Activated CD8-positive, alpha-beta memory T cell treated with anti-CD3 and anti-CD28 coated beads, Interleukin-2, amount 50 U/mL, for 1 hour (primary cell): ENCODE measurements around the gene CFAP410.
"Not testable (repeated sequence)": the region's sequence is repeated elsewhere in the genome, so short reads cannot be mapped to it uniquely, and the experiment has no call there.

Experiments used
- DNase-seq: peaks from one replicate; pipeline ENCODE4 v3.0.0-alpha.2; 2020; ENCODE audit errors: extremely low read depth

Gene CFAP410

DNA sequence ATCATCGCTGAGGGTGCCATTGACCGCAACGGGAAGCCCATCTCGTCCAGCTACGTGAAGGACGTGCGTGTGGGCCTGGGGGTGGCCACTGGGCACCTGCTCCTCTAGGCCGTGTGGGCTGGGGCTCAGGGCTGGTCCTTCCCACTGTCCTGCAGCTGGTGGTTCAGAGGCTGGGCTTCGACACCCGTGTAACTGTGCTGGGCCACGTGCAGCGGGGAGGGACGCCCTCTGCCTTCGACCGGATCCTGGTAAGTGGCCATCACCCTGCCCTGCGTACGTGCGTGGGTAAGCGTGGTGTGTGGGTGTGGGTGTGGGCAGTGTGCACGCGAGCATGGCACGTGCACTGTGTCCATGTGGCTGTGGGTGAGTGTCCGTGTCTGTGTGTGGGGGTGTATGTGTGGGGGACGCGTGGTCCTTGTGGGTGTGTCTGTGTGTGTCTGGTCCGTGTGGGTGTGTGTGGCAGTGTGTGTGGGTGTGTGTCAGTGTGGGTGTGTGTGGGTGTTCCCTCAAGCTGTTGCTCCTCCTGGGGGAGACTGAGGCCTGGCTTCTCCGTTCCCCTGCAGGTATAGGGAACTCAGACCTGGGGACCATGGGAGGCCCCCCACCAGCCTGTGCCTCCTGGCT lies 22.8 kb downstream of the CFAP410 start:
- DNase-seq: no peak

DNA sequence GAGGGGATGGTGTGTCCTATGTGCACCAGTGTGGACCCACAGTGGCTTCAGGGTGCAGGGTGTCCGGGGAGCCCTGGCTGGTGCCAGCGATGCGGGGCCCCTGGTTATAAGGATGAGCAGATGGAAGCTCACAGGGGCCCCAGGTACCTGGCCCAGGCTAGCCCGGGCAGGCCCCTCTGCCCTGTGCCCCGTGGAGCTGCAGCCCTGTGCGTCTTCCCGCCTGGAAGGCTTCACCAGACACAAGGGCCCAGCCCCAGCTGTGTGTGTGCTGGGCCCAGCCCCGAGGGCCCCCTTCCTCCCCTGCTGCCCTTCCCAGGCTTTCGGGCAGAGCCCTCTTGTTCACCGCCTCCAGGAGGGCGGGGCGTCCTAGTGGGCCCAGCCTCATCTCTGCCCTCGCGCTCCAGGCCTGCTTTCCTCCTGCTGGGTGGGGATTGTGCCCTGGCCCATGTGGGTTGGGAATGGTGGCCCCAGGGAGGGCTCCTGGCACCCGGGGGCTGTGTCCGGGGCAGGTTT lies 23.4 kb downstream of the CFAP410 start:
- no peak for DNase-seq

DNA sequence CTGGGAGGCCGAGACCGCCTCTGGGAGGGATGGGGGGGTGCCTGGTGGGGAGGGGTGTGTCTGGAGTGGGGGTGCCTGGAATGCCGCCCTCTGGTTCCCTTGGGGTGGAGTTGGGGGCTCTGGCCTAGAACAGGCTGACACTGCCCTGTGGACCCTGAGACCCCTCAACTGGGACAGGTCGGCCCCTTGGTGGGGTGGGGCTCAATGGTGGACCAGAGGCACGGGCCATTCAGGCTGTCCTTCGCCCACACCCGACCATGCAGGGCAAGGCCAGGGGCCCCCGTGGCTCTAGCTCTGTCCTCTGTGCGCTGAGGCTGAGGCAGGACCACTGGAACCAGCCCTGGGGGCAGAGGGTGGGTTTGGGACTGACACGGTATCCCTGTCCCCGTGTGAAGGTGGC lies 24.6 kb downstream of the CFAP410 start:
- DNase-seq: no peak

GRCh38 chr21:44314128-44314527 lies 25.1 kb downstream of the CFAP410 start:
- DNase-seq: no peak

GRCh38 chr21:44313451-44313850 lies 25.7 kb downstream of the CFAP410 start:
- no peak for DNase-seq

GRCh38 chr21:44312716-44313115 lies 26.5 kb downstream of the CFAP410 start:
- no peak for DNase-seq

GRCh38 chr21:44312089-44312488 lies 27.1 kb downstream of the CFAP410 start:
- no peak for DNase-seq

DNA sequence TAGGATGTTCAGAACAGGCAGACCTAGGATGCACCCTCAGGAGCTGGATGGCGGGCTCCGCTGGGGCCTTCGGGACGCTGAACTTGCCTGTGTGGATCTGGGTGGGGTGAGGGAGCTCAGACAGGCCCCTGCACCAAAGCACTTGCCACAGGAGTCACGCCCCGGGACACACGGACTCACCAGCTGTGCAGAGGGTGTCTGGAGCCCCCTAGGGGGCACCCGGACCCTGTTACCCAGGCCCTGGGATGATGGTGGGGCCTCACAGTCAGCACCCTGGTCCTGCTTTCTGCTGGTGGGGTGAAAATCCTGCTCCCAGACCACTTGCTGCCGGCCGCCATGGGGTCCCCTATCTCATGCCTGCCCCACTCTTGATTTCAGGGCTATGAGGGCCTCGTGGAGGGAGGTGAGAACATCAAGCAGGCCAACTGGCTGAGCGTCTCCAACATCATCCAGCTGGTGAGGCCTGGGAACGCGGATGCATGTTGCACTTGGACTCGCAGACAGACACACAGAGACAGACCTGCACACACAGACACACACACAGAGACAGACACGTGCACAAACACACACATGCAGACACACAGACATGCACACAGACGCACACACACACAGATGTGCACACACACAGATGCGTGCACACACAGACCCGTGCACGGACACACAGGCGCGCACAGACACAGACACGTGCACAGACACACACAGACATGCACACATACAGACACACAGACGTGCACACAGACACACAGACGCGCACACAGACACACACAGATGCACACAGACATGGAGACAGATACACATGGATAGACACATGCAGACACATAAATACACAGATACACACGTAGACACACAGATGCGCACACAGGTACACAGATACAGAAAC lies 28.3 kb downstream of the CFAP410 start:
- no peak for DNase-seq

- no peak for DNase-seq
Observed at GRCh38 chr21:44306936-44307704, 32.1 kb downstream of the CFAP410 start.

- no peak for DNase-seq
Observed at GRCh38 chr21:44305691-44306090, 33.5 kb downstream of the CFAP410 start.

DNA sequence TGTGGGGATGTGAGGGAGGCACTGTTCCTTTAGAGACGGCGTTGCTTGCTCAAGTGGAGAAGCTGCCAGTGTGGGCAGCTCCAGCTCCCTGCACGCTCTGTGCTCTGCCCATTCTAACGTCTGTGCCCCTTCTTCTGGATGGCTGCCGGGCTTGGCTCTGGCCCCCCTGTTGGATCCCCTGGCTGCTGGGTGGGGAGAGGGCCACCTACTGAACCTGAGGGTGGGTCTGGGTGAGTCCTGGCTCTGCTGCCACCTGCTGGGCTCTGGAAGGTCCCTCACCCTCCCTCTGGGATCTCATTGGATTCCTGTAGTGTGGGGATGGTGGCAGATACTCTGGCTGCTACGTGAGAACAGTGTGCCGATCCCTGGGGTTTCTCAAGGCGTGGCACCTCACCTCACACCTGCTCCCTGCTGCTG lies 34.3 kb downstream of the CFAP410 start:
- DNase-seq: no peak

DNA sequence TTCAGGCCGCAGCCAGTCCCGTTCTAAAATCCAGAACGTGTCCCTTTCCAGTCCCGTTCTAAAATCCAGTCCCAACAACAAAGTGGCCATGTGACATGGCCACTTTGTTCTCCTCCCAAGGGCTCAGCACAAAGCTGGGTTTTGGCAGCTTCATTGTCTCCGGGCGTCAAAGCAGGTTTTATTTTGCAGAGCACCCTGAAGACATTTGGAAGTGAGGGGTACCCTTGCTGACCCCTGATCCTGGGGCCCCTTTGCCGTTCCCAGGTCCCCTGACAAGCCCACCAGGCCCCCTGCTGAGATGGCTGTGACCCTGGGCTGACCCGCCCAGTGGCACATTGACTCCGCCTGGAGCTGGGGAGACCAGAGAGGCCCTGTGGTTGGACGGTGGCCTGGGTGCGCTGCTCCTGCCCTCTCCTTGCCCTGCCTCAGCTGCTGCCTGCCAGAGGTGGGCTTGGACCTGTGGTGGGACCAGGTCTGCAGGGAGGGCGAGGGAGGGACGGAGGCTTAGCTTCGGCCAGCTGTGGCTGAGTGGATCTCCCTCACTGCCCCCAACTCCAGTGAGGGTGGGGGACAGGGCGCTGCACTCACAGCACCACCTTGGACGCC lies 35.1 kb downstream of the CFAP410 start:
- DNase-seq: no peak

GRCh38 chr21:44303490-44303981 lies 35.7 kb downstream of the CFAP410 start:
- no peak for DNase-seq

GRCh38 chr21:44302573-44303401 lies 36.4 kb downstream of the CFAP410 start:
- not testable (repeated sequence) for DNase-seq

- DNase-seq: no peak
Observed at GRCh38 chr21:44301961-44302406, 37.2 kb downstream of the CFAP410 start.

GRCh38 chr21:44301141-44301540 lies 38.0 kb downstream of the CFAP410 start:
- DNase-seq: no peak

DNA sequence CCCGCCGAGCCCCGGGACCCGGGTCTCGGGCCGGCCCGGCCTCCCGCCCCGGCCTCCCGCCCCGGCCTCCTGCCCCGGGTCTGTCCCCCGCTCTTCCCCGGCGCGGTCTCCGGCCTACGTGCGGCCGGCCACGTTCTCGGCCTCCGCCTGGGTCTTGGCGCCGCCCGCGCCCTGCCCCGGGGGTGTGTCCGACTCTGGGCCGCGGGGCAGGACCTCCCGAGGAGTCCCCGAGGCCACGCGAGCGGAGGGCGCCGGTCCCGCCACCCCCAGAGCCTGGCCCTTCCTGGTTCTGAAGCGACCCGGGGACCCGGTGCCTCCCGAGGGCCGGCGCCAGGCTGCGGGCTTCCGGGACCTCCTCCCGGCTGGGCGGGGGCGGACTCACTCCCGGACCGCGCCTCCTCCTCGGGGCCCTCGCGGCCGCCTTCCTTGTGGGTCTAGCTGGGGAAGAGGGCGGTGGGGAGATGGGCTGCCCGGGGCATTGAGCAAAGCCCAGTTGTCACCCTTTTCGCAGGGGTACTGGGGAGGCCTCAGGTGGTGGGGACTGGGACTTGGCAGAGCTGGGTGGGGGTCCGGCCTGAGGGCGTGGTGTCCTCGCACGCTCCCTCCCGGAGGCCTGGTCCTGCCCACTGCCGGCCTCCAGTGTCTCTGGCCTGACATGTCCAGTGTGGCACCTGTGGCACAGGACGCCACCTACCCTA lies 38.8 kb downstream of the CFAP410 start:
- no peak for DNase-seq

DNA sequence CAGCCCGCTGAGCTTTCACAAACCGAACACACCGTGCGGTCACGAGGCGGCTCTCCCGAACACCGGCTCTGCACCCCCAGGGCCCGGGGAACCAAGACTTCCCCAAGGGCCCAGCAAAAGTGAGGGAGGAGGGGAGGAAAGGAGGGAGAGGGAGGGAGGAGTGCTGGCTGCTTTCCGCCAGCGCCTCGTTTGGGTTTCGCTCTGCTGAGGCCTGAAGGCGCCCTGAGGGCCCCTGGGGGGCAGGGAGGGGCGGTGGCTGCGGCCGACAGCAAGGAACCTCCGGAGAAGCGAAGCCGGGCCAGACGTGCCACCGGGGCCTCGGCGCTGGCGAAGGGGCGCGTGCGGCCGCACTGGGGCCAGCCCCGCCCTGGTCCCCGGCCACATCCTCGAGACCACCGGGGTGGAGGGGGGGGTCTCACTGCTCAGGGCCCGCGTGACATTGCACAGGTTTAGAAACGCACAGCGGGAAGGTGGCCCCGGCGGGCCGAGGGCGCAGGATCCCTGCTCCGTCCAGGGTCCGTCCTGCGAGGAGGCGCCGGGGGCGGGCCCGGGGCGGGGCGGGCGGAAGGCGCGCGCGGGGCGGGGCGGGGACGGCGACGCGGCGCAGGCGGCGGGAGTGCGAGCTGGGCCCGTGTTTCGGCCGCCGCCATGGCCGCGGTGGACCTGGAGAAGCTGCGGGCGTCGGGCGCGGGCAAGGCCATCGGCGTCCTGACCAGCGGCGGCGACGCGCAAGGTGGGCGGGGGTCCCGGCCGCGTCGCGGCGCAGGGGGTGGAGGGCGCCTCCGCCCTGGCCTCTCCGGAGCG lies 39.5 kb downstream of the CFAP410 start, which contains the start of gene PFKL:
Gene PFKL (plus strand): TSS at position 596 of the 804 bp plus-strand sequence. CDS start 53 bp downstream, at position 649.
- DNase-seq: no peak

- DNase-seq: no peak
Observed at GRCh38 chr21:44299085-44299457, 40.1 kb downstream of the CFAP410 start.
